ENCODE data around the gene TIMM10. TPM values are rescaled to one million over a fixed set of nuclear protein-coding genes. Genes with fewer than 3 reads are reported as not detected.

Gene TIMM10
- total RNA-seq, 1 experiment from 2014 or later: 233 TPM

DNA sequence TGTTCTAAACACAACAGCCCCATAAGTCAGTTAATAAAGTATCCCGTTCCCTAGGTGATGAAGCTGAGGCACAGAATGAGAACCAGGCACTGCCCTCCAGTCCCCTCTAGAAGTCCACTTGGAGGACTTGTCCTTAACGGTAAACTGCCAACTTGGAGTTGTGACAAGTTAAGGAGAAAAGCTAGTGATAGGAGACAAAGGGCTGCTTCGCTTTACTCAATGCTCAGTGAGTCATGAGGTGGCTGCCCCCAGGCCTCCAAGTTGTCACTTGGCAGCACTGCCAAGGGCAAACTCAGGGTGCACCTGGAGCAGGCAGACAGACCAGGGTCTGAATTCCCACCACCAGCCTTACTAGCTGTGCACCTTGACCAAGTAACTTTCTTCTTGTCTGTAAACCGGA, 28.6 kb downstream of the TIMM10 start:
- no peak overlapping the region for H3K27ac ChIP-seq (ENCODE audit: low read length)
- TF ChIP-seq EZH2 (IDR thresholded peaks at IDR 0.05; ENCODE audit: low read length, unreplicated experiment): no peak
- TF ChIP-seq, protein P1, sequence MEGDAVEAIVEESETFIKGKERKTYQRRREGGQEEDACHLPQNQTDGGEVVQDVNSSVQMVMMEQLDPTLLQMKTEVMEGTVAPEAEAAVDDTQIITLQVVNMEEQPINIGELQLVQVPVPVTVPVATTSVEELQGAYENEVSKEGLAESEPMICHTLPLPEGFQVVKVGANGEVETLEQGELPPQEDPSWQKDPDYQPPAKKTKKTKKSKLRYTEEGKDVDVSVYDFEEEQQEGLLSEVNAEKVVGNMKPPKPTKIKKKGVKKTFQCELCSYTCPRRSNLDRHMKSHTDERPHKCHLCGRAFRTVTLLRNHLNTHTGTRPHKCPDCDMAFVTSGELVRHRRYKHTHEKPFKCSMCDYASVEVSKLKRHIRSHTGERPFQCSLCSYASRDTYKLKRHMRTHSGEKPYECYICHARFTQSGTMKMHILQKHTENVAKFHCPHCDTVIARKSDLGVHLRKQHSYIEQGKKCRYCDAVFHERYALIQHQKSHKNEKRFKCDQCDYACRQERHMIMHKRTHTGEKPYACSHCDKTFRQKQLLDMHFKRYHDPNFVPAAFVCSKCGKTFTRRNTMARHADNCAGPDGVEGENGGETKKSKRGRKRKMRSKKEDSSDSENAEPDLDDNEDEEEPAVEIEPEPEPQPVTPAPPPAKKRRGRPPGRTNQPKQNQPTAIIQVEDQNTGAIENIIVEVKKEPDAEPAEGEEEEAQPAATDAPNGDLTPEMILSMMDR (conservative IDR thresholded peaks at IDR 0.05; ENCODE audit: low read depth, low read length): no peak
- TF ChIP-seq EZH2phosphoT487 (IDR thresholded peaks at IDR 0.05; ENCODE audit: borderline replicate concordance, low read length): no peak
- H4K20me1 ChIP-seq (ENCODE audit: low read length): no peaks in the 10 kb centered on the region
- H3K9ac ChIP-seq (ENCODE audit: low read length): no peak overlapping the region
- BruUV-seq (replicated peaks): no TSS peak
- POLR2A ChIA-PET (ENCODE audit: unreplicated experiment): no interaction called here
- H3K36me3 ChIP-seq (ENCODE audit: low read depth, low read length): no peaks in the 10 kb centered on the region
- no peaks in the 10 kb centered on the region for H3F3A ChIP-seq (ENCODE audit: low read length, unreplicated experiment)
- intact Hi-C loops (cut with micrococcal nuclease): no loop called here
- H3K4me2 ChIP-seq (ENCODE audit: low read length): no peak overlapping the region
- no peak overlapping the region for H2AFZ ChIP-seq (ENCODE audit: low read length)
- H3K4me3 ChIP-seq (ENCODE audit: low read length): no peak overlapping the region
- H3K9me3 ChIP-seq (ENCODE audit: low read length): no peaks in the 10 kb centered on the region
- H3K79me2 ChIP-seq (ENCODE audit: low read length): no peaks in the 10 kb centered on the region
- H3K27me3 ChIP-seq (ENCODE audit: low read length): no peaks in the 10 kb centered on the region
- DNase-seq: peak; percentile 63
- CTCF ChIA-PET: interaction anchor here (0.7 to 1.0 kb wide), 3 partner anchors 9 to 156 kb away, joined by 4 to 6 read pairs (median 4); no protein-coding TSS in a partner anchor
- peaks cover 9% of the 10 kb centered on the region; the same call in 1 of the 2 replicates for H3K4me1 ChIP-seq (ENCODE audit: insufficient read depth, low read length)
- peak; percentile 10; the same call in 1 of the 2 replicates for ATAC-seq
- no peaks in the 10 kb centered on the region for H3K9me2 ChIP-seq (replicated peaks; ENCODE audit: low read length)

DNA sequence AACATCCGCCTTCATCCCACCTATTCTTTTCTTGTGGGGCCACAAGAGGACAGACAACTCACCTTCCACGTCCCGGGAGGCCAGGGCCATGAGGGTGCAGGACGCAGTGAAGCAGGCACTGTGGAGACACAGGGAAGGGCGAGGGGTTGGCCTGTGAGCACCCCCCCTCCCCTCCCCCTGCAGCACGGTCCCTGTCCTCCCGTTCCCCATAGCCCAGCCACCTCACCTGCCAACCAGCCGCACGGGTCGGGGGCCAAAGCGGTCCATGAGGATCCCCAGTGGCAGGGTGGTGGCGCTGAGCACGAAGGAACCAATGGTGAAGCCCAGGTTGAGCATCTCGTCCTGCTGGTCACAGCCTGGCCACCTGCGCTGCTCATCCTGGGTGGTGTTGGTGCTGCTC, 29.6 kb downstream of the TIMM10 start:
- Histone ChIP-seq H3K4me2 (ENCODE audit: low read length) (no peak overlapping the region), H3K4me1 (ENCODE audit: insufficient read depth, low read length) (peaks cover 9% of the 10 kb centered on the region; the same call in 1 of the 2 replicates), H3K27me3 (ENCODE audit: low read length) (no peaks in the 10 kb centered on the region), H4K20me1 (ENCODE audit: low read length) (no peaks in the 10 kb centered on the region), H3K9ac (ENCODE audit: low read length) (no peak overlapping the region), H3K36me3 (ENCODE audit: low read depth, low read length) (no peaks in the 10 kb centered on the region), H2AFZ (ENCODE audit: low read length) (no peak overlapping the region), H3K9me2 (replicated peaks; ENCODE audit: low read length) (no peaks in the 10 kb centered on the region), H3K9me3 (ENCODE audit: low read length) (no peaks in the 10 kb centered on the region), H3K4me3 (ENCODE audit: low read length) (no peak overlapping the region), H3F3A (ENCODE audit: low read length, unreplicated experiment) (no peaks in the 10 kb centered on the region), H3K79me2 (ENCODE audit: low read length) (no peaks in the 10 kb centered on the region), H3K27ac (ENCODE audit: low read length) (no peak overlapping the region)
- intact Hi-C loops (cut with micrococcal nuclease): no loop called here
- CTCF ChIA-PET: no interaction called here
- POLR2A ChIA-PET (ENCODE audit: unreplicated experiment): no interaction called here
- ATAC-seq: no peak
- no peak for DNase-seq
- TF ChIP-seq EZH2 (IDR thresholded peaks at IDR 0.05; ENCODE audit: low read length, unreplicated experiment) (no peak), EZH2phosphoT487 (IDR thresholded peaks at IDR 0.05; ENCODE audit: borderline replicate concordance, low read length) (no peak)
- TF ChIP-seq, protein P1 (conservative IDR thresholded peaks at IDR 0.05; ENCODE audit: low read depth, low read length): no peak
- no TSS peak for BruUV-seq (replicated peaks)

DNA sequence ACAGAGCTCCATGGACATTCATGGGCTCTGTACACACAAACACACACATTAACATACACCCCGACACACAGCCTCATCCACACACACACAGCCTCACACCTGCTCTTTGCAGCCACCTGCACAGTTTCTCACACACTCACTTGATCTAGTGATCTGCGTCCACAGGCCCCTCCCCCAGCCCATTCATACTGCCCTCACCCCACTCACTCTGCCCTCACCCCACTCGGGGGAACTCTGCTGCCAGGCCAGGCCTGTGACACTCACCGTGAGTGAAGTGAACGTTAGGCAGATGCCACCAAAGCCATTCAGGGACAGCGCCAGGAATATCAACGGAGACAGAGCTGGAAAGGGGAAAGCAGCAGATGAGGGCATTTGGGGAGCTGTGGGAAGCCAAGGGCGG, 30.0 kb downstream of the TIMM10 start:
- H4K20me1 ChIP-seq (ENCODE audit: low read length): no peaks in the 10 kb centered on the region
- H3K4me2 ChIP-seq (ENCODE audit: low read length): no peak overlapping the region
- no peak for TF ChIP-seq EZH2 (IDR thresholded peaks at IDR 0.05; ENCODE audit: low read length, unreplicated experiment)
- TF ChIP-seq EZH2phosphoT487 (IDR thresholded peaks at IDR 0.05; ENCODE audit: borderline replicate concordance, low read length): no peak
- TF ChIP-seq, protein P1 (conservative IDR thresholded peaks at IDR 0.05; ENCODE audit: low read depth, low read length): no peak
- no peak for DNase-seq
- H3K27me3 ChIP-seq (ENCODE audit: low read length): no peaks in the 10 kb centered on the region
- no peak for ATAC-seq
- no peak overlapping the region for H2AFZ ChIP-seq (ENCODE audit: low read length)
- POLR2A ChIA-PET (ENCODE audit: unreplicated experiment): no interaction called here
- H3K79me2 ChIP-seq (ENCODE audit: low read length): no peaks in the 10 kb centered on the region
- no peak overlapping the region for H3K4me3 ChIP-seq (ENCODE audit: low read length)
- H3K4me1 ChIP-seq (ENCODE audit: insufficient read depth, low read length): peaks cover 9% of the 10 kb centered on the region; the same call in 1 of the 2 replicates
- intact Hi-C loops (cut with micrococcal nuclease): no loop called here
- no peak overlapping the region for H3K9ac ChIP-seq (ENCODE audit: low read length)
- BruUV-seq (replicated peaks): no TSS peak
- H3K9me3 ChIP-seq (ENCODE audit: low read length): no peaks in the 10 kb centered on the region
- CTCF ChIA-PET: no interaction called here
- H3F3A ChIP-seq (ENCODE audit: low read length, unreplicated experiment): no peaks in the 10 kb centered on the region
- H3K27ac ChIP-seq (ENCODE audit: low read length): no peak overlapping the region
- no peaks in the 10 kb centered on the region for H3K36me3 ChIP-seq (ENCODE audit: low read depth, low read length)
- no peaks in the 10 kb centered on the region for H3K9me2 ChIP-seq (replicated peaks; ENCODE audit: low read length)

Data from PC-3 (cell line).